ENCODE data around the gene HMCN1.
"Not testable (repeated sequence)": the region's sequence is repeated elsewhere in the genome, so short reads cannot be mapped to it uniquely, and the experiment has no call there.

Gene HMCN1

GRCh38 chr1:185860311-185860710 lies 126.1 kb downstream of the HMCN1 start:
- no peak for FAIRE-seq

- no peak for FAIRE-seq
Observed at GRCh38 chr1:185860859-185861258, 126.7 kb downstream of the HMCN1 start.

- FAIRE-seq = no peak
Observed at GRCh38 chr1:185861630-185862029, 127.4 kb downstream of the HMCN1 start.

- no peak for FAIRE-seq
Observed at GRCh38 chr1:185862235-185862634, 128.0 kb downstream of the HMCN1 start.

GRCh38 chr1:185864331-185864730 lies 130.1 kb downstream of the HMCN1 start:
- FAIRE-seq = no peak

- FAIRE-seq = no peak
Observed at GRCh38 chr1:185864889-185865517, 130.8 kb downstream of the HMCN1 start.

GRCh38 chr1:185869590-185869989 lies 135.4 kb downstream of the HMCN1 start:
- FAIRE-seq = no peak

- FAIRE-seq = no peak
Observed at GRCh38 chr1:185871627-185872150, 137.5 kb downstream of the HMCN1 start.

GRCh38 chr1:185874246-185874645 lies 140.1 kb downstream of the HMCN1 start:
- FAIRE-seq = no peak

- FAIRE-seq = no peak
Observed at GRCh38 chr1:185880330-185880729, 146.1 kb downstream of the HMCN1 start.

GRCh38 chr1:185880779-185881333 lies 146.7 kb downstream of the HMCN1 start:
- no peak for FAIRE-seq

GRCh38 chr1:185886046-185886445 lies 151.9 kb downstream of the HMCN1 start:
- FAIRE-seq = no peak

- no peak for FAIRE-seq
Observed at GRCh38 chr1:185886671-185887070, 152.5 kb downstream of the HMCN1 start.

GRCh38 chr1:185892831-185893403 lies 158.7 kb downstream of the HMCN1 start:
- FAIRE-seq = not testable (repeated sequence)

GRCh38 chr1:185894791-185895190 lies 160.6 kb downstream of the HMCN1 start:
- FAIRE-seq = no peak

- no peak for FAIRE-seq
Observed at GRCh38 chr1:185895208-185895900, 161.2 kb downstream of the HMCN1 start.

GRCh38 chr1:185896863-185897262 lies 162.7 kb downstream of the HMCN1 start:
- no peak for FAIRE-seq

- FAIRE-seq = no peak
Observed at GRCh38 chr1:185906186-185906585, 172.0 kb downstream of the HMCN1 start.

GRCh38 chr1:185907246-185907645 lies 173.1 kb downstream of the HMCN1 start:
- no peak for FAIRE-seq

- FAIRE-seq = no peak
Observed at GRCh38 chr1:185911978-185912377, 177.8 kb downstream of the HMCN1 start.

GRCh38 chr1:185912504-185912903 lies 178.3 kb downstream of the HMCN1 start:
- FAIRE-seq = no peak

- no peak for FAIRE-seq
Observed at GRCh38 chr1:185914089-185914488, 179.9 kb downstream of the HMCN1 start.

GRCh38 chr1:185916861-185917260 lies 182.7 kb downstream of the HMCN1 start:
- no peak for FAIRE-seq

- FAIRE-seq = no peak
Observed at GRCh38 chr1:185917646-185918045, 183.5 kb downstream of the HMCN1 start.

All from A204.1 (cell line).